ENCODE data around the gene FMNL1. TPM values are rescaled to one million over a fixed set of nuclear protein-coding genes. Genes with fewer than 3 reads are reported as not detected.

FMNL1 gene
- total and polyA plus RNA-seq, 12 donors: 0.72 to 31.9 (median 13.8) TPM

DNA sequence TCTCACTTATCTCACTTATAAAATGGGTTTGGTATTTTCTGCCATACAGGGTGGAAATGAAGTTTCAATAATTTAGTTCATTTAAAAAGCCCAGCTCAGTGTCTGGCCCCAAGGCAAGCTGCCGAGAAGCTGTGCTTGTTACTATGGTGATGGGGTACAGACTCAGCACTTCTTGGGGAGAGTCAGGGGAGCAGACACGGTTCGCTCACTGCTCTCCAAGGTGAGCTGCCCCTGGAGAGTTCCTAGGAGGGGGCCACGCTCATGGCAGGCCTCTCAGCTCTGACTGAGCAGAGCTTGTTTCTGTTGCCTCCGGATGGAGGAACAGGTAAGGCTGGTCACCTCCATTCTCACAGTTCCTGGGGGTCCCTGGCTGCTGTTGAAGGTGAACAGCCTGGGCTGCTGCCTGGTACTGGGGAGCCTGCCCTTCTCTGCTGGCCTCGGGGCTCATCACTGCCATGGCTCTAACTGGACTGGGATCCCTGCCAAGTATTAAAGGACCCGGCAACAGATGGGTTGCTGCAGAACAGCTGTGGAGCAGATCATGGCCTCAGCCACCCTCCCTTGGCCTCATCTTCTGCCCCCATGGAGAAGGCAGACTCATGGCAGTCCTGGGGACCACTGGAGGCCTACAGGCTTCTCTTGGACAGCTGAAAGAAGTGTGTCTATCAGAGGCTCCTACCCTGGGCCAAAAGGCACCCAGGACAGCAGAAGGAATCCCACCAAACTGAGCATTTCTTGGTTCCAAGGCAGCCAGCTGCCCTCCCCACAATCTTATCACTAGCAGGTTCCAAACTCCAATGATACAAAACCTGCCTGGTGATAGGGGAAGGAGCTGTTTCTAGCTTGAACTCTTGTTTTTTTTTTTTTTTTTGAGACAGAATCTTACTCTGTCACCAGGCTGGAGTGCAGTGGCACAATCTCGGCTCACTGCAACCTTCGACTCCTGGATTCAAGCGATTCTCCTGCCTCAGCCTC, 66.1 kb downstream of the FMNL1 start:
- 66 to 89% (median 75%) methylated on average over 5 to 10 of the region's 10 CpGs for WGBS, 4 donors
- H3K4me3 ChIP-seq: no peak overlapping the region
- peak overlapping the region in 1 of 5 donors; percentile 26 for H3K27ac ChIP-seq
- H3K27me3 ChIP-seq: no peaks in the 10 kb centered on the region
- H3K9me3 ChIP-seq (replicated peaks in 1 of 3): no peaks in the 10 kb centered on the region
- TF ChIP-seq POLR2A (IDR thresholded peaks at IDR 0.05): no peak
- TF ChIP-seq, protein P1, sequence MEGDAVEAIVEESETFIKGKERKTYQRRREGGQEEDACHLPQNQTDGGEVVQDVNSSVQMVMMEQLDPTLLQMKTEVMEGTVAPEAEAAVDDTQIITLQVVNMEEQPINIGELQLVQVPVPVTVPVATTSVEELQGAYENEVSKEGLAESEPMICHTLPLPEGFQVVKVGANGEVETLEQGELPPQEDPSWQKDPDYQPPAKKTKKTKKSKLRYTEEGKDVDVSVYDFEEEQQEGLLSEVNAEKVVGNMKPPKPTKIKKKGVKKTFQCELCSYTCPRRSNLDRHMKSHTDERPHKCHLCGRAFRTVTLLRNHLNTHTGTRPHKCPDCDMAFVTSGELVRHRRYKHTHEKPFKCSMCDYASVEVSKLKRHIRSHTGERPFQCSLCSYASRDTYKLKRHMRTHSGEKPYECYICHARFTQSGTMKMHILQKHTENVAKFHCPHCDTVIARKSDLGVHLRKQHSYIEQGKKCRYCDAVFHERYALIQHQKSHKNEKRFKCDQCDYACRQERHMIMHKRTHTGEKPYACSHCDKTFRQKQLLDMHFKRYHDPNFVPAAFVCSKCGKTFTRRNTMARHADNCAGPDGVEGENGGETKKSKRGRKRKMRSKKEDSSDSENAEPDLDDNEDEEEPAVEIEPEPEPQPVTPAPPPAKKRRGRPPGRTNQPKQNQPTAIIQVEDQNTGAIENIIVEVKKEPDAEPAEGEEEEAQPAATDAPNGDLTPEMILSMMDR (IDR thresholded peaks at IDR 0.05): no peak
- peaks cover 0 to 44% of the 10 kb centered on the region in 2 donors for H3K36me3 ChIP-seq (replicated peaks in 1 of 2)
- intact Hi-C loops (cut with DNase I): no loop called here
- DNase-seq: peak in 4 of 7 donors; percentile 38 to 81 (median 46)
- H3K4me1 ChIP-seq (replicated peaks in 1 of 2): peaks cover 15 to 44% of the 10 kb centered on the region in 2 donors

DNA sequence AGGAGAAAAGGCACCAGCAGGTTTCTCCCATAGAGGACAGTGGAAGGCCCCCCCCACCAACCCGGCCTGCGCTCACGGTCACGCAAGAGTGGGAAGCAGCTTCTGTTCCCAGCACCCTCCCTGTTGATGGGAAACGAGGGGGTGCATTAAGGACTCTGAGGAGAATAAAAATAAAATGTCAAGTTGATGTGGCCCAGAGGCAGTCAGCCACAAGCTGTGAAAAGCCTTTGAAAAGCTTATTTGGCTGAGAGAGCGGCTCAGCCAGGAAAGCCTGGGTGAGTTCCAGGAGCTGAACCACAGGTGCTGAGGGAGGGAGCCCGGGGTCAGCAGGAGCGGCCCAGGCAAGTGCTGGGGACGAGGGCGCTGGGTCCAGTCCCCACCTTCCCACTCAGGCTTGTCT, 67.1 kb downstream of the FMNL1 start:
- TF ChIP-seq, protein P1 (IDR thresholded peaks at IDR 0.05): no peak
- no peak for TF ChIP-seq POLR2A (IDR thresholded peaks at IDR 0.05)
- peak in 1 of 7 donors; percentile 13 for DNase-seq
- H3K4me3 ChIP-seq: no peak overlapping the region
- H3K36me3 ChIP-seq (replicated peaks in 1 of 2): peaks cover 0 to 34% of the 10 kb centered on the region in 2 donors
- peaks cover 25 to 54% of the 10 kb centered on the region in 2 donors for H3K4me1 ChIP-seq (replicated peaks in 1 of 2)
- peak overlapping the region in 1 of 5 donors; percentile 27 for H3K27ac ChIP-seq
- no peaks in the 10 kb centered on the region for H3K9me3 ChIP-seq (replicated peaks in 1 of 3)
- intact Hi-C loops (cut with DNase I): no loop called here
- H3K27me3 ChIP-seq: no peaks in the 10 kb centered on the region
- 84 to 90% (median 87%) methylated on average over 10 of the region's 10 CpGs for WGBS, 4 donors

DNA sequence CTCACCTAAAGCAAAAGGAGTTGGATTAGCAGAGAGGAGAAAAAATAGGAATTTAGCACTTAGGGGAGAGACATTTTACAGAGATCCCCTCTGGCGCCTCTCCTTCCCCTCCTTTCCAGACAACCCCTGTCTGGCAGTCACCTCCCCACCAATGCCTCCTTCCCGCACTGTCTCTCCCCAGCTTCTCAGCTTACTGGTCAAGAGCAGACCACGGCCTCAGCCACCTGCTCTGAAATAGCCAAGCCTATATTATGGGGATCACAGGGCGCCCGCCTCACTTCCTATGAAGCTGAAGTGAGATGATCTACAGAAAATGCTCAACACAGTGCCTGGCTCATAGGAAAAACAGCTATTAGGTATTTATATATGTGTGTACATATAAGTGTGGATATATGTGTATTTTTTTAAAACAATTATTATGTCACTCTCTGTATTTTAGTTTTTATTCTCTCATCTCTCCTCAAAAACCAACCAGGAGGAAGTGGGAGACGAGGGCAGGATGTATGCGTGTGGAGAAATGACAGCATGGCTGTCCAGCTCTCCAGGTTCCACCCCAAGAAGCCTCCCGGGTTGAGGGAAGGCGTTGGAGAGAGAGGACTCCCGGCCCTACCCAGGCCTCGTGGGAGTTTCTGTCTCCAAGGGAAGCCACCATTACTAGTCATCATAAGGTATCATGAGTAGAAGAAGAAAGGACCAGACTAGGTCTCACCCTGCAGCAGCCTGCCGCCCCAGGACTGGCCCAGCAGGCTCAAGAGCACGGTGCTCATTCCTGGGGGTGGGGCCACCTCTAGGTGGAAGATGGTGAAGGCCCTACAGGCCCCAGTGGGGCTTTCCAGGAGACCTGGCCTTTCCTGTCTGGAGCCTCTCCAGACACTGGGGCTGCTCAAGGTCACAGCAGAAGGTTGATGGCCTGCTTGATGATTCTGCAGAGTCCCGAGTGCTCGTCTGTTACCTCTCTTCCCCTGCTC, 67.9 kb downstream of the FMNL1 start:
- TF ChIP-seq, protein P1 (IDR thresholded peaks at IDR 0.05): no peak
- no peak for TF ChIP-seq POLR2A (IDR thresholded peaks at IDR 0.05)
- intact Hi-C loops (cut with DNase I): no loop called here
- peak in 4 of 7 donors; percentile 53 to 67 (median 58) for DNase-seq
- Histone ChIP-seq H3K4me1 (replicated peaks in 1 of 2) (peaks cover 32 to 62% of the 10 kb centered on the region in 2 donors), H3K4me3 (no peak overlapping the region), H3K9me3 (replicated peaks in 1 of 3) (no peaks in the 10 kb centered on the region), H3K27me3 (no peaks in the 10 kb centered on the region), H3K36me3 (replicated peaks in 1 of 2) (peaks cover 0 to 27% of the 10 kb centered on the region in 2 donors), H3K27ac (peak overlapping the region in 1 of 5 donors; percentile 27)
- 77 to 79% (median 77%) methylated on average over 14 to 15 of the region's 15 CpGs for WGBS, 4 donors

Data from adrenal gland (tissue), 12 donors.